ENCODE measurements around the gene HDAC9.

The HDAC9 gene

GRCh38 chr7:18580950-18581349 is 85.4 kb downstream of the HDAC9 start:
- H3K4me3 ChIP-seq (ENCODE audit: low read depth, low read length): no peak overlapping the region
- DNase-seq (ENCODE audit: low read depth, low spot score): no peak
- in situ Hi-C loops (cut with HindIII; ENCODE audit: low sequenced_read_pairs): no loop called here
- no peak for TF ChIP-seq CTCF (IDR thresholded peaks at IDR 0.05; ENCODE audit: low read depth, low read length)

GRCh38 chr7:18583305-18583704 is 87.8 kb downstream of the HDAC9 start:
- in situ Hi-C loops (cut with HindIII; ENCODE audit: low sequenced_read_pairs): no loop called here
- TF ChIP-seq CTCF (IDR thresholded peaks at IDR 0.05; ENCODE audit: low read depth, low read length): no peak
- peak; percentile 45 for DNase-seq (ENCODE audit: low read depth, low spot score)
- no peak overlapping the region for H3K4me3 ChIP-seq (ENCODE audit: low read depth, low read length)

GRCh38 chr7:18590241-18590640 is 94.7 kb downstream of the HDAC9 start:
- DNase-seq (ENCODE audit: low read depth, low spot score): no peak
- H3K4me3 ChIP-seq (ENCODE audit: low read depth, low read length): no peak overlapping the region
- no peak for TF ChIP-seq CTCF (IDR thresholded peaks at IDR 0.05; ENCODE audit: low read depth, low read length)
- in situ Hi-C loops (cut with HindIII; ENCODE audit: low sequenced_read_pairs): no loop called here

GRCh38 chr7:18590744-18591340 is 95.3 kb downstream of the HDAC9 start:
- peak; percentile 69 for DNase-seq (ENCODE audit: low read depth, low spot score)
- in situ Hi-C loops (cut with HindIII; ENCODE audit: low sequenced_read_pairs): no loop called here
- H3K4me3 ChIP-seq (ENCODE audit: low read depth, low read length): no peak overlapping the region
- TF ChIP-seq CTCF (IDR thresholded peaks at IDR 0.05; ENCODE audit: low read depth, low read length): peak; percentile 63

- DNase-seq (ENCODE audit: low read depth, low spot score): no peak
- no peak overlapping the region for H3K4me3 ChIP-seq (ENCODE audit: low read depth, low read length)
- no peak for TF ChIP-seq CTCF (IDR thresholded peaks at IDR 0.05; ENCODE audit: low read depth, low read length)
- in situ Hi-C loops (cut with HindIII; ENCODE audit: low sequenced_read_pairs): no loop called here
Measured at GRCh38 chr7:18593602-18594279, 98.2 kb downstream of the HDAC9 start.

- TF ChIP-seq CTCF (IDR thresholded peaks at IDR 0.05; ENCODE audit: low read depth, low read length): no peak
- DNase-seq (ENCODE audit: low read depth, low spot score): no peak
- in situ Hi-C loops (cut with HindIII; ENCODE audit: low sequenced_read_pairs): no loop called here
- H3K4me3 ChIP-seq (ENCODE audit: low read depth, low read length): no peak overlapping the region
Measured at GRCh38 chr7:18597754-18598153, 102.2 kb downstream of the HDAC9 start.

Data from astrocyte of the spinal cord (primary cell).